Lower leg skin (tissue), 3 donors: ENCODE measurements around the gene GLP1R.

Source experiments
- POLR2A ChIP-seq, 2 donors: fragments of 450-650 bp; IDR thresholded peaks; one replicate each; pipeline ENCODE4 v1.6.1; 2016 to 2017; ENCODE audit warnings: antibody characterized with exemption in 2 of 2, mild to moderate bottlenecking in 1 of 2, moderate library complexity in 1 of 2
- TF ChIP-seq, protein P1 (sequence below), 3 donors: fragments of 450-650 bp; IDR thresholded peaks; one replicate each; pipeline ENCODE4 v1.5.1; 2016; ENCODE audit warnings: antibody characterized with exemption in 3 of 3, mild to moderate bottlenecking in 3 of 3, moderate library complexity in 2 of 3

DNA sequence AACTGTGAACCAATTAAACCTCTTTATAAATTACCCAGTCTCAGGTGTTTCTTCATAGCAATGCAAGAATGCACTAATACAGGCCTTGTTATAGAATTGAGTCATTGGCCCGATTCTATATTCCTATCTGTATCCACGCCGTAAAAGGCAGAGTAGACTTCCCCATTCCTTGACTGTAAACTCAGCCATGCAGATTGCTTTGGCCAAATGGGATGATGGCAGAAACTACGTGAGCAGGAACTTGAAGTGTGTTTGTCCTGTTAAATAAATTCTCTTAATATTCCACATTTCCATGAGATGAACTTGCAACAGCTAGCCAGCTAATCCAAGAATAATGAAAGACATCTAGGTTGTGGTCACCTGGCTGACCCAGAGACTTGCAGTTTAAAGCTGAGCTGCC, 70.3 kb downstream of the GLP1R start:
- TF ChIP-seq, protein P1, sequence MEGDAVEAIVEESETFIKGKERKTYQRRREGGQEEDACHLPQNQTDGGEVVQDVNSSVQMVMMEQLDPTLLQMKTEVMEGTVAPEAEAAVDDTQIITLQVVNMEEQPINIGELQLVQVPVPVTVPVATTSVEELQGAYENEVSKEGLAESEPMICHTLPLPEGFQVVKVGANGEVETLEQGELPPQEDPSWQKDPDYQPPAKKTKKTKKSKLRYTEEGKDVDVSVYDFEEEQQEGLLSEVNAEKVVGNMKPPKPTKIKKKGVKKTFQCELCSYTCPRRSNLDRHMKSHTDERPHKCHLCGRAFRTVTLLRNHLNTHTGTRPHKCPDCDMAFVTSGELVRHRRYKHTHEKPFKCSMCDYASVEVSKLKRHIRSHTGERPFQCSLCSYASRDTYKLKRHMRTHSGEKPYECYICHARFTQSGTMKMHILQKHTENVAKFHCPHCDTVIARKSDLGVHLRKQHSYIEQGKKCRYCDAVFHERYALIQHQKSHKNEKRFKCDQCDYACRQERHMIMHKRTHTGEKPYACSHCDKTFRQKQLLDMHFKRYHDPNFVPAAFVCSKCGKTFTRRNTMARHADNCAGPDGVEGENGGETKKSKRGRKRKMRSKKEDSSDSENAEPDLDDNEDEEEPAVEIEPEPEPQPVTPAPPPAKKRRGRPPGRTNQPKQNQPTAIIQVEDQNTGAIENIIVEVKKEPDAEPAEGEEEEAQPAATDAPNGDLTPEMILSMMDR (IDR thresholded peaks at IDR 0.05), result no peak
- TF ChIP-seq POLR2A (IDR thresholded peaks at IDR 0.05), result no peak
